Tibial nerve (tissue), 4 donors: ENCODE data around the gene KREMEN1.

Experiments
- EP300 ChIP-seq, 2 donors: sonication (generic); formaldehyde crosslinking; IDR thresholded peaks; one replicate each; pipeline ENCODE4 v1.6.1; 2017; ENCODE audit warnings: antibody characterized with exemption in 2 of 2, mild to moderate bottlenecking in 1 of 2
- POLR2A ChIP-seq, 2 donors: fragments of 450-650 bp; IDR thresholded peaks; one replicate each; pipeline ENCODE4 v1.6.1; 2017; ENCODE audit warnings: antibody characterized with exemption in 2 of 2, mild to moderate bottlenecking in 2 of 2, moderate library complexity in 2 of 2
- TF ChIP-seq, protein P1 (sequence below), 5 experiments: fragments of 200-600 bp in 3 of 5; fragments of 450-650 bp in 2 of 5; sonication (generic) in 3 of 5; IDR thresholded peaks; one replicate each; pipeline ENCODE4 v1.5.1; 2016 to 2019; ENCODE audit warnings: antibody characterized with exemption in 5 of 5, mild to moderate bottlenecking in 3 of 5, moderate library complexity in 2 of 5

GRCh38 chr22:29190918-29191317 lies 118.1 kb downstream of the KREMEN1 start:
- TF ChIP-seq EP300 (IDR thresholded peaks at IDR 0.05) (no peak), POLR2A (IDR thresholded peaks at IDR 0.05) (no peak)
- TF ChIP-seq, protein P1, sequence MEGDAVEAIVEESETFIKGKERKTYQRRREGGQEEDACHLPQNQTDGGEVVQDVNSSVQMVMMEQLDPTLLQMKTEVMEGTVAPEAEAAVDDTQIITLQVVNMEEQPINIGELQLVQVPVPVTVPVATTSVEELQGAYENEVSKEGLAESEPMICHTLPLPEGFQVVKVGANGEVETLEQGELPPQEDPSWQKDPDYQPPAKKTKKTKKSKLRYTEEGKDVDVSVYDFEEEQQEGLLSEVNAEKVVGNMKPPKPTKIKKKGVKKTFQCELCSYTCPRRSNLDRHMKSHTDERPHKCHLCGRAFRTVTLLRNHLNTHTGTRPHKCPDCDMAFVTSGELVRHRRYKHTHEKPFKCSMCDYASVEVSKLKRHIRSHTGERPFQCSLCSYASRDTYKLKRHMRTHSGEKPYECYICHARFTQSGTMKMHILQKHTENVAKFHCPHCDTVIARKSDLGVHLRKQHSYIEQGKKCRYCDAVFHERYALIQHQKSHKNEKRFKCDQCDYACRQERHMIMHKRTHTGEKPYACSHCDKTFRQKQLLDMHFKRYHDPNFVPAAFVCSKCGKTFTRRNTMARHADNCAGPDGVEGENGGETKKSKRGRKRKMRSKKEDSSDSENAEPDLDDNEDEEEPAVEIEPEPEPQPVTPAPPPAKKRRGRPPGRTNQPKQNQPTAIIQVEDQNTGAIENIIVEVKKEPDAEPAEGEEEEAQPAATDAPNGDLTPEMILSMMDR (IDR thresholded peaks at IDR 0.05): no peak
